Sciatic nerve (tissue), 2 donors: ENCODE measurements around the gene MYMX. TPM values are rescaled to one million over a fixed set of nuclear protein-coding genes. Genes with fewer than 3 reads are reported as not detected.

Experiments used
- ATAC-seq: fragments of 200-7000 bp; cut with Tn5 transposase; one replicate; pipeline ENCODE4 v1.9.1; 2020; ENCODE audit warnings: mild to moderate bottlenecking, moderate library complexity
- DNase-seq: peaks from one replicate; pipeline ENCODE4 v3.0.0-alpha.2; 2020; ENCODE audit warnings: low spot score
- intact Hi-C: fragments of 100-400 bp; cut with DNase I; formaldehyde crosslinking; loops from one replicate; pipeline ENCODE4 v1.14.2; 2022
- total RNA-seq: library from RNA; stranded (reverse); fragmentation: NEBNext Ultra II Directional; extraction: Animal tissue kit (Norgen Biotek cat#: 25700); gene quantifications from one replicate; pipeline ENCODE4 v1.2.1, GENCODE V29; 2021
- donor health status: DM: no; HTN: no; CAD: no.
- donor health status: DM: no; HTN: no; CAD: no.

MYMX gene
- total RNA-seq, 1 donor from 2014 or later: 2.1 TPM

GRCh38 chr6:44257753-44258324 is 41.1 kb downstream of the MYMX start:
- intact Hi-C loops: no loop called here
- DNase-seq (no peak), ATAC-seq (no peak)

- intact Hi-C loops: no loop called here
- DNase-seq (no peak), ATAC-seq (no peak)
These were observed 41.7 kb downstream of the MYMX start for GRCh38 chr6:44258325-44258863.

- no peak for DNase-seq
- no peak for ATAC-seq
- intact Hi-C loops: no loop called here
These were observed 42.2 kb downstream of the MYMX start for GRCh38 chr6:44258921-44259320.

- intact Hi-C loops: no loop called here
- DNase-seq (no peak), ATAC-seq (no peak)
These were observed 43.3 kb downstream of the MYMX start for GRCh38 chr6:44260011-44260410.

- no peak for ATAC-seq
- no peak for DNase-seq
- intact Hi-C loops: no loop called here
These were observed 43.9 kb downstream of the MYMX start for GRCh38 chr6:44260451-44261297.

GRCh38 chr6:44261581-44261980 is 44.9 kb downstream of the MYMX start:
- intact Hi-C loops: no loop called here
- no peak for ATAC-seq
- DNase-seq: no peak

GRCh38 chr6:44262467-44263353 is 46.0 kb downstream of the MYMX start:
- intact Hi-C loops: no loop called here
- DNase-seq (no peak), ATAC-seq (no peak)

GRCh38 chr6:44263354-44264100 is 46.8 kb downstream of the MYMX start:
- intact Hi-C loops: no loop called here
- DNase-seq (no peak), ATAC-seq (no peak)

- peak; percentile 29 for ATAC-seq
- intact Hi-C loops: loop anchor here (5.0 kb wide), 1 partner anchor 1592 kb away; no protein-coding TSS in a partner anchor
- no peak for DNase-seq
These were observed 47.7 kb downstream of the MYMX start for GRCh38 chr6:44264154-44265006.

GRCh38 chr6:44265007-44265721 is 48.4 kb downstream of the MYMX start, which contains the start of gene NFKBIE:
NFKBIE (minus strand) TSS chr6:44265551; CDS start chr6:44265346, 205 bp downstream.
- peak; percentile 94 for ATAC-seq
- peak; percentile 99 for DNase-seq
- intact Hi-C loops: loop anchor here (5.0 kb wide), 1 partner anchor 1593 kb away; no protein-coding TSS in a partner anchor

- intact Hi-C loops: loop anchor here (5.0 kb wide), 1 partner anchor 1593 kb away; no protein-coding TSS in a partner anchor
- ATAC-seq: no peak
- DNase-seq: no peak
These were observed 49.1 kb downstream of the MYMX start for GRCh38 chr6:44265722-44266233.

- ATAC-seq: no peak
- intact Hi-C loops: loop anchor here (5.0 kb wide), 1 partner anchor 1594 kb away; no protein-coding TSS in a partner anchor
- DNase-seq: no peak
These were observed 49.6 kb downstream of the MYMX start for GRCh38 chr6:44266347-44266746.

- DNase-seq: no peak
- intact Hi-C loops: loop anchor here (5.0 kb wide), 1 partner anchor 1595 kb away; no protein-coding TSS in a partner anchor
- no peak for ATAC-seq
These were observed 50.5 kb downstream of the MYMX start for GRCh38 chr6:44267252-44267651.
